ENCODE measurements around the gene ADD3. TPM values are rescaled to one million over a fixed set of nuclear protein-coding genes. Genes with fewer than 3 reads are reported as not detected.

Gene ADD3
- total and polyA plus RNA-seq, 10 of the 15 experiments (the other 5 are each of a cell fraction or from before 2014, with no cell fraction given): 27.3 to 129 (median 67.8) TPM

DNA sequence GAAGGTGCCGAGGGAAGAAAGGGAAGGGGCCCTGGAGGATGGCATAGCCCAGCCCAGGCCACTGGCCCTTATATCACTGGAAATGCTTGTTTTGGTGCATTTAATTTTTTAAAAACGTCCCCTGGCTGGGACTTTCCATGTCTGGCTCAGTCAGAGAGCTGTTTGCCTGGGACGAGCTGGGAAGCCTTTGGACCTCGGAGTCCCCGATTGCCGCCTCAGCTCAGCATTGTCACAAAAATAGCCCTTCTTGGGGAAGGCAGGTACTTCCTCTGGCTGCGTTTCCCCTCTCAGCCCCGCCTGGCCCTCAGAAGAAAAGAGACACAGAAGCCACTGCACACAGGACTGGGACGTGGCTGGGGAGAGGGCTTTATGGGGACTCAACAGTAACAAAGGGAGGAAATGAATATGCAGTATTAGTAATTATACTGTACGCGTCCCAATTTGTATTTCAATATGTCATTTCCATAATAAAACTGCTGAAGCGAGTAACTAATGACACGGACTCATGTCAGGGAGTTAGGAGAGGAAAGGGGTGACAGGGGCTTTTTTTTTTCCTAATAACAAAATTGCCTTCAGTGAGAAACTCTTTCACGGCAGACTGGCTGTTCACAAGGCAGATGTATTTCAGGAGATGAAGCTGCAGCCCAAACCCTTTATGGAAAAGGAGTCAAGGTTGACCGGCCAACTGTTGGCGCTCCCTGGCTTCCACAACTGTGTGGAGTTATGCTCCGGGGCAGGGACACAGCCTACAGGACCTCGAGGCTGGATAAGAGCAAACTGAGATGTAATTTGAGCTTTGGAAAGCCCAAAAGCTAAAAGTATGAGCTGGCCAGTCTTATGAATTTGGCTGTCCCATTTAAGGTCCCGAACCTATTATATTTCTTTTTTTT is 168.6 kb downstream of the ADD3 start (continued):
- TF ChIP-seq E2F8 (IDR thresholded peaks at IDR 0.05; ENCODE audit: low read depth, partially characterized antibody): no peak
- TF ChIP-seq RAD21 (IDR thresholded peaks at IDR 0.05; ENCODE audit: insufficient read depth, low read depth, low read length): no peak
- TF ChIP-seq, protein P1, sequence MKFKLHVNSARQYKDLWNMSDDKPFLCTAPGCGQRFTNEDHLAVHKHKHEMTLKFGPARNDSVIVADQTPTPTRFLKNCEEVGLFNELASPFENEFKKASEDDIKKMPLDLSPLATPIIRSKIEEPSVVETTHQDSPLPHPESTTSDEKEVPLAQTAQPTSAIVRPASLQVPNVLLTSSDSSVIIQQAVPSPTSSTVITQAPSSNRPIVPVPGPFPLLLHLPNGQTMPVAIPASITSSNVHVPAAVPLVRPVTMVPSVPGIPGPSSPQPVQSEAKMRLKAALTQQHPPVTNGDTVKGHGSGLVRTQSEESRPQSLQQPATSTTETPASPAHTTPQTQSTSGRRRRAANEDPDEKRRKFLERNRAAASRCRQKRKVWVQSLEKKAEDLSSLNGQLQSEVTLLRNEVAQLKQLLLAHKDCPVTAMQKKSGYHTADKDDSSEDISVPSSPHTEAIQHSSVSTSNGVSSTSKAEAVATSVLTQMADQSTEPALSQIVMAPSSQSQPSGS (IDR thresholded peaks at IDR 0.05; ENCODE audit: low read length): no peak
- no peak for TF ChIP-seq STAT1 (conservative IDR thresholded peaks at IDR 0.05)

DNA sequence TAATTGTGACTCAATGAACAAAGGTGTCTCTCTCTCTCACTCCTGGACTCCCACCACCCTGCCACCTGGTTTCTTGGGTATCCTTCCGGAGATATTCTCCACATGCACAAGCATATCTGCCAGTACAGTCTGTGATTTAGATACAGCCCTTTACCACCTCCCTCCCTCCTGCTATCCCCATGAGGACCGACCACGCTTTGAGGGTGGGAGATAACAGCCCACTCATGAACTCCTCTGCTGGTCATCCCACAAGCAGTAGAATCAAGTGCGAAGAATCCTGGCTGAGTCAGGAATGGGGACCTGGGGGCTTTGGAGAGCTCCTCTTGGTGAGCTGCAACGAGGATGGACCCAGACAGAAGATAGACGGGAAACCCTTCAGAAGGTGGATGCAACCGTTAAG is 171.4 kb downstream of the ADD3 start:
- intact Hi-C loops (cut with micrococcal nuclease; ENCODE audit: unreplicated experiment) (no loop called here), in situ Hi-C loops (cut with MboI) (no loop called here)
- Histone ChIP-seq H3K27ac (ENCODE audit: control insufficient read depth, insufficient read depth) (no peak overlapping the region), H3K79me2 (ENCODE audit: control insufficient read depth, insufficient read depth, low read length) (no peaks in the 10 kb centered on the region), H3K4me3 (no peak overlapping the region), H3K4me1 (ENCODE audit: control insufficient read depth, insufficient read depth, low read length) (no peaks in the 10 kb centered on the region), H4K20me1 (ENCODE audit: control insufficient read depth, insufficient read depth) (no peaks in the 10 kb centered on the region), H3K9me3 (replicated peaks; ENCODE audit: control insufficient read depth, insufficient read depth, low read length) (no peaks in the 10 kb centered on the region), H3K4me2 (ENCODE audit: control insufficient read depth, insufficient read depth) (no peak overlapping the region), H2AFZ (ENCODE audit: control insufficient read depth, low read depth, low read length) (no peak overlapping the region), H3K27me3 (replicated peaks in 1 of 2; ENCODE audit: control insufficient read depth in 2 of 2, insufficient read depth in 2 of 2, low read length in 1 of 2) (peaks cover 3 to 4% of the 10 kb centered on the region in 2 experiments; a peak in 2 of 4 replicates), H3K36me3 (ENCODE audit: control insufficient read depth in 2 of 2, insufficient read depth in 2 of 2, low read length in 1 of 2) (no peaks in the 10 kb centered on the region), H3K9ac (ENCODE audit: control insufficient read depth, insufficient read depth, low read length) (no peak overlapping the region)
- ChIA-PET CTCF (interaction anchor here (1.2 kb wide), 1 partner anchor 200 kb away, joined by 3 read pairs; no protein-coding TSS in a partner anchor), POLR2A (no interaction called here), SMC1A (ENCODE audit: uncharacterized antibody, unreplicated experiment) (no interaction called here), RAD21 (ENCODE audit: unreplicated experiment) (no interaction called here)
- DNase-seq (ENCODE audit: low read depth, low spot score): no peak
- FAIRE-seq: no peak
- 64% methylated on average over 7 of the region's 7 CpGs for WGBS (ENCODE audit: insufficient coverage, insufficient replicate concordance, low lambda C conversion rate, missing lambda C conversion rate)
- BruUV-seq (replicated peaks): no TSS peak
- no peak for TF ChIP-seq MXI1 (IDR thresholded peaks at IDR 0.05; ENCODE audit: low read depth, low read length)
- no peak for TF ChIP-seq ZNF207 (IDR thresholded peaks at IDR 0.05; ENCODE audit: borderline replicate concordance)
- TF ChIP-seq BHLHE40 (IDR thresholded peaks at IDR 0.05; ENCODE audit: borderline replicate concordance in 1 of 2, low read depth in 2 of 2, low read length in 1 of 2): no peak
- TF ChIP-seq RAD21 (IDR thresholded peaks at IDR 0.05; ENCODE audit: insufficient read depth, low read depth, low read length): no peak
- TF ChIP-seq EED (IDR thresholded peaks at IDR 0.05; ENCODE audit: low read depth): no peak
- TF ChIP-seq NRF1 (conservative IDR thresholded peaks at IDR 0.05; ENCODE audit: low read depth, low read length): no peak
- TF ChIP-seq, protein P2, sequence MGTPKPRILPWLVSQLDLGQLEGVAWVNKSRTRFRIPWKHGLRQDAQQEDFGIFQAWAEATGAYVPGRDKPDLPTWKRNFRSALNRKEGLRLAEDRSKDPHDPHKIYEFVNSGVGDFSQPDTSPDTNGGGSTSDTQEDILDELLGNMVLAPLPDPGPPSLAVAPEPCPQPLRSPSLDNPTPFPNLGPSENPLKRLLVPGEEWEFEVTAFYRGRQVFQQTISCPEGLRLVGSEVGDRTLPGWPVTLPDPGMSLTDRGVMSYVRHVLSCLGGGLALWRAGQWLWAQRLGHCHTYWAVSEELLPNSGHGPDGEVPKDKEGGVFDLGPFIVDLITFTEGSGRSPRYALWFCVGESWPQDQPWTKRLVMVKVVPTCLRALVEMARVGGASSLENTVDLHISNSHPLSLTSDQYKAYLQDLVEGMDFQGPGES (IDR thresholded peaks at IDR 0.05): no peak
- no peak for TF ChIP-seq SPI1 (IDR thresholded peaks at IDR 0.05; ENCODE audit: borderline replicate concordance, insufficient read depth, low read depth, low read length)
- TF ChIP-seq YBX1 (IDR thresholded peaks at IDR 0.05): no peak
- TF ChIP-seq KAT2A (conservative IDR thresholded peaks at IDR 0.05; ENCODE audit: control insufficient read depth, low read depth, low read length): no peak
- no peak for TF ChIP-seq JUND (IDR thresholded peaks at IDR 0.05; ENCODE audit: low read depth, low read length)
- TF ChIP-seq LARP7 (IDR thresholded peaks at IDR 0.05): no peak
- no peak for TF ChIP-seq ZNF24 (IDR thresholded peaks at IDR 0.05)
- no peak for TF ChIP-seq TCF7 (IDR thresholded peaks at IDR 0.05; ENCODE audit: borderline replicate concordance)
- TF ChIP-seq DPF2 (IDR thresholded peaks at IDR 0.05): no peak
- TF ChIP-seq STAT1 (conservative IDR thresholded peaks at IDR 0.05): no peak
- ATAC-seq: no peak

All from GM12878 (cell line).